WTC11 (cell line): ENCODE data around the gene BRPF1.

Experiments
- JUN ChIP-seq: sonication (generic); formaldehyde crosslinking; IDR thresholded peaks from 2 replicates; pipeline ENCODE4 v1.8.0; 2023; ENCODE audit warnings: mild to moderate bottlenecking, missing genetic modification reagents
- NFATC4 ChIP-seq: fragments of 250-450 bp; sonication (Bioruptor Pico); IDR thresholded peaks from 2 replicates; pipeline ENCODE4 v1.9.0; 2021; ENCODE audit warnings: mild to moderate bottlenecking
- RORB ChIP-seq: fragments of 250-450 bp; sonication (Bioruptor Pico); IDR thresholded peaks from 2 replicates; pipeline ENCODE4 v1.9.0; 2021; ENCODE audit warnings: mild to moderate bottlenecking
- ZNF138 ChIP-seq: sonication (generic); formaldehyde crosslinking; conservative IDR thresholded peaks from 2 replicates; pipeline ENCODE4 v1.8.1; 2022; ENCODE audit warnings: mild to moderate bottlenecking, moderate library complexity, missing genetic modification reagents
- TF ChIP-seq, protein P1 (sequence below): fragments of 200-600 bp; IDR thresholded peaks from 2 replicates; pipeline ENCODE4 v1.8.0; 2022; ENCODE audit warnings: antibody characterized with exemption
- TF ChIP-seq, protein P2 (sequence below): sonication (generic); formaldehyde crosslinking; IDR thresholded peaks from 2 replicates; pipeline ENCODE4 v1.8.1; 2022; ENCODE audit warnings: low read depth, missing genetic modification reagents, borderline replicate concordance

DNA sequence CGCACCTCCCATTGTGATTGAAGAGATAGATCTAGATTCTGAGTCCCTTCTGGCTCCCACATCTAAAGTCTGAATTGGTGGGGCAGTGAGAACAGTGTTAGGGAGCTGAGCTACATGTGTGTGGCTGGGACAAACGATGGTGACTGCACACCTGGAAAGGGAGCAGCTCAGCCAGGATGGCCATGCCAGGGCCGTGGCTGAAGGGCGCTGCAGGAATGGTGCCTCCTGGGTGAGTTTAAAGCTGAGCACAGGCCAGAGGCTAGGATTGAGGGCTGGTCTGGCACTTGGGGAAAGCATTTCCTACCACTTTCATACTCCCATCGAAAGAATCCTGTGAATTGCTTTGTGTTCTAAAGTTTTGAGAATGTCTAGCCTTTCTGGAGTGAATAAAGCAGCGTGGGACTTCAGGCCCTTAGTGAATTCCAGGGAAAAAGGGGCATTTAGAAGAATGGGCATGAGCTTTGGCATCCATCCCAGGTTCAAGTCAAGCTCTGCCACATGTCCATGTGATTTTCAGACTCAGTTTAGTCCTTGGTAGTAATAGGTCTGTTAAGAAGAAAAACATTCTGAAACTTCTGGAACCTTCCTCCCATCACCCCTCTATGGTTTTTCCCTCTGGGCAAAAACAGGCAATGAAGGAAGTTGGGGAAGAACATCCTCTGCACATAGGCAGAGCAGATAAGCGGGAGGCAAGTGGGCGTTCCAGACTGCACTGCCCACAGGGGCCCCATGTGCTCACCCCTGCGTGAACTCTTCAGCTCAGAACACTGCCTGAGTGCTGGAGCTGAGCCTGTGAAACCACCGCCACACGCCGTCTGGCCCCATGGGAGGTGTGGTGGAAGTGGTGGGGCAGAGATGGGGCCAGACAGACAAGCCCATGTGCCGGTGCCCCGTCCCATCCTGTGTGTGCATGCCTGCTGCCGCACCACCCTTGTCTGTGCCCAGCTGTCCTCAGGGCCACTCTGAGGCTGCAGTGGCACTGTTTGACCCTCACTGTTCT lies 40.8 kb upstream of the BRPF1 start:
- no peak for TF ChIP-seq RORB (CRISPR knock-in tag)
- TF ChIP-seq, protein P1, sequence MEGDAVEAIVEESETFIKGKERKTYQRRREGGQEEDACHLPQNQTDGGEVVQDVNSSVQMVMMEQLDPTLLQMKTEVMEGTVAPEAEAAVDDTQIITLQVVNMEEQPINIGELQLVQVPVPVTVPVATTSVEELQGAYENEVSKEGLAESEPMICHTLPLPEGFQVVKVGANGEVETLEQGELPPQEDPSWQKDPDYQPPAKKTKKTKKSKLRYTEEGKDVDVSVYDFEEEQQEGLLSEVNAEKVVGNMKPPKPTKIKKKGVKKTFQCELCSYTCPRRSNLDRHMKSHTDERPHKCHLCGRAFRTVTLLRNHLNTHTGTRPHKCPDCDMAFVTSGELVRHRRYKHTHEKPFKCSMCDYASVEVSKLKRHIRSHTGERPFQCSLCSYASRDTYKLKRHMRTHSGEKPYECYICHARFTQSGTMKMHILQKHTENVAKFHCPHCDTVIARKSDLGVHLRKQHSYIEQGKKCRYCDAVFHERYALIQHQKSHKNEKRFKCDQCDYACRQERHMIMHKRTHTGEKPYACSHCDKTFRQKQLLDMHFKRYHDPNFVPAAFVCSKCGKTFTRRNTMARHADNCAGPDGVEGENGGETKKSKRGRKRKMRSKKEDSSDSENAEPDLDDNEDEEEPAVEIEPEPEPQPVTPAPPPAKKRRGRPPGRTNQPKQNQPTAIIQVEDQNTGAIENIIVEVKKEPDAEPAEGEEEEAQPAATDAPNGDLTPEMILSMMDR: no peak
- no peak for TF ChIP-seq NFATC4
- TF ChIP-seq JUN (CRISPR knock-in tag): no peak
- TF ChIP-seq ZNF138 (CRISPR knock-in tag): no peak
- TF ChIP-seq, protein P2, sequence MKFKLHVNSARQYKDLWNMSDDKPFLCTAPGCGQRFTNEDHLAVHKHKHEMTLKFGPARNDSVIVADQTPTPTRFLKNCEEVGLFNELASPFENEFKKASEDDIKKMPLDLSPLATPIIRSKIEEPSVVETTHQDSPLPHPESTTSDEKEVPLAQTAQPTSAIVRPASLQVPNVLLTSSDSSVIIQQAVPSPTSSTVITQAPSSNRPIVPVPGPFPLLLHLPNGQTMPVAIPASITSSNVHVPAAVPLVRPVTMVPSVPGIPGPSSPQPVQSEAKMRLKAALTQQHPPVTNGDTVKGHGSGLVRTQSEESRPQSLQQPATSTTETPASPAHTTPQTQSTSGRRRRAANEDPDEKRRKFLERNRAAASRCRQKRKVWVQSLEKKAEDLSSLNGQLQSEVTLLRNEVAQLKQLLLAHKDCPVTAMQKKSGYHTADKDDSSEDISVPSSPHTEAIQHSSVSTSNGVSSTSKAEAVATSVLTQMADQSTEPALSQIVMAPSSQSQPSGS (CRISPR knock-in tag): no peak
